BJ (cell line): ENCODE measurements around the gene ZNF608. TPM values are rescaled to one million over a fixed set of nuclear protein-coding genes. Genes with fewer than 3 reads are reported as not detected.

Experiments
- CTCF ChIA-PET: fragments of 350-600 bp; formaldehyde crosslinking; extraction: SDS; loops from one replicate; lab custom pipeline; 2021; ENCODE audit warnings: antibody characterized with exemption, inconsistent platforms; lab: Yijun Ruan, JAX
- POLR2A ChIA-PET: fragments of 300-600 bp; sonication (Branson Sonifier 250); formaldehyde crosslinking; extraction: SDS; loops from one replicate; lab custom pipeline; 2021; ENCODE audit warnings: antibody characterized with exemption; lab: Charles Lee
- DNase-seq: peaks from one replicate; pipeline ENCODE4 v3.0.0-alpha.2; 2011; ENCODE audit warnings: low read depth
- H3K27me3 ChIP-seq: 2 replicates; pipeline ENCODE4 v1.6.0; 2011; ENCODE audit warnings: low read length; ENCODE audit not compliant: control insufficient read depth, insufficient read depth
- H3K36me3 ChIP-seq: 2 replicates; pipeline ENCODE4 v1.5.1; 2011; ENCODE audit warnings: low read length; ENCODE audit not compliant: control insufficient read depth, insufficient read depth
- H3K4me3 ChIP-seq: 2 replicates; pipeline ENCODE4 v1.5.1; 2011; ENCODE audit warnings: low read depth, mild to moderate bottlenecking, control low read depth, low read length
- CTCF ChIP-seq: IDR thresholded peaks from 2 replicates; pipeline ENCODE4 v1.5.1; 2011; ENCODE audit warnings: low read depth, mild to moderate bottlenecking, control low read depth, inconsistent platforms, low read length, moderate library complexity; ENCODE audit not compliant: insufficient read depth
- polyA plus RNA-seq: library from polyadenylated mRNA; depleted of rRNA; stranded (reverse); fragments of >200 nt; gene quantifications from 2 replicates; pipeline ENCODE4 v1.2.3, GENCODE V29; 2011

ZNF608 gene
- polyA plus RNA-seq, 1 experiment, result 0.43 TPM

GRCh38 chr5:124701873-124702425, 44.5 kb downstream of the ZNF608 start:
- POLR2A ChIA-PET, result no interaction called here
- no peak for TF ChIP-seq CTCF
- H3K27me3 ChIP-seq, result no peaks in the 10 kb centered on the region; the same call in 1 of the 2 replicates
- no peak for DNase-seq
- no peak overlapping the region for H3K4me3 ChIP-seq
- H3K36me3 ChIP-seq, result no peaks in the 10 kb centered on the region
- CTCF ChIA-PET, result interaction anchor here (1.1 kb wide), 1 partner anchor 31 kb away, joined by 4 read pairs; no protein-coding TSS in a partner anchor

DNA sequence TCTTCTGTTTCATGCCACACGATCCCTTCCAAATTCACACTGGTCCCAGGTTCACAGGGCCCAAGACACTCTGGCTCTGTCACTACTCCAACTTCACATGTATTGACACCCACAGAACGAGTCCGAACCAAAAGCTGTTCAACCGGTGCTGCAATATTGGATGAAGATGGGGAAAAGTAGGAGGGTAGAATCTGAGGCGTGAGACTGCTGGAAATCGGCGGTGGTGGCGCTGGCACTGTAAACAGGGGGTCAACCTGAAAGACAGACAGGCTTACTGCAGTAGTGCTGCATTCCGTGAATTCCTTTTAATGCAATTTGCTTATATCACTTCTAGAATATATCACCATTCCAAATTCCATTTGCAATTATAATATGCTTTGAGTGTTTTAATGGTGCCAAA, 45.4 kb downstream of the ZNF608 start:
- no peak for TF ChIP-seq CTCF
- no peak for DNase-seq
- ChIA-PET CTCF (no interaction called here), POLR2A (no interaction called here)
- H3K27me3 ChIP-seq, result no peaks in the 10 kb centered on the region; the same call in 1 of the 2 replicates
- H3K36me3 ChIP-seq, result no peaks in the 10 kb centered on the region
- no peak overlapping the region for H3K4me3 ChIP-seq

DNA sequence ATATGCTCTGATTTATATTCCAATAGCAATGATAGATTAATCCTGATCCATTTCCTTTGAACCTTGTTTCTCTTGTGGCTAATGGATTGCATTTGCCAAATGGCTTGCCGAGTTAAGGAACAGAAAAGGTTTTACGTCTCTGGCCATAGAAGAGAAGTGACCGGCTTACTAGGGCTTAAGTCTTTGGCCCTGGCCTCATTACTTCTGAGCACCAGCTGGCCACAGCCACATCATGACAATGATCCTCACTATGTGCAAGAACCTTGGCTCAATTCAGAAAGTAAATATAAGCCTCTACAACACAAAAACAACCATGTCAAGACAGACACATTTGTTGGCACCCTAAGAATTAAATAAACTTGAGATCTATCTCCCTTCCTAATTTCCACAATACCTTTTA, 46.1 kb downstream of the ZNF608 start:
- TF ChIP-seq CTCF, result no peak
- ChIA-PET POLR2A (no interaction called here), CTCF (no interaction called here)
- DNase-seq, result no peak
- Histone ChIP-seq H3K27me3 (no peaks in the 10 kb centered on the region; the same call in 1 of the 2 replicates), H3K36me3 (no peaks in the 10 kb centered on the region), H3K4me3 (no peak overlapping the region)

- POLR2A ChIA-PET, result interaction anchor here (0.6 kb wide), 1 partner anchor 127 kb away, joined by 3 read pairs; no protein-coding TSS in a partner anchor
- no peak for TF ChIP-seq CTCF
- no peak overlapping the region for H3K4me3 ChIP-seq
- peak; percentile 21 for DNase-seq
- H3K36me3 ChIP-seq, result no peaks in the 10 kb centered on the region
- no peaks in the 10 kb centered on the region for H3K27me3 ChIP-seq
- CTCF ChIA-PET, result interaction anchor here (0.6 kb wide), 1 partner anchor 686 kb away, joined by 3 read pairs; no protein-coding TSS in a partner anchor
Measured at GRCh38 chr5:124698770-124699169, 47.7 kb downstream of the ZNF608 start.

DNA sequence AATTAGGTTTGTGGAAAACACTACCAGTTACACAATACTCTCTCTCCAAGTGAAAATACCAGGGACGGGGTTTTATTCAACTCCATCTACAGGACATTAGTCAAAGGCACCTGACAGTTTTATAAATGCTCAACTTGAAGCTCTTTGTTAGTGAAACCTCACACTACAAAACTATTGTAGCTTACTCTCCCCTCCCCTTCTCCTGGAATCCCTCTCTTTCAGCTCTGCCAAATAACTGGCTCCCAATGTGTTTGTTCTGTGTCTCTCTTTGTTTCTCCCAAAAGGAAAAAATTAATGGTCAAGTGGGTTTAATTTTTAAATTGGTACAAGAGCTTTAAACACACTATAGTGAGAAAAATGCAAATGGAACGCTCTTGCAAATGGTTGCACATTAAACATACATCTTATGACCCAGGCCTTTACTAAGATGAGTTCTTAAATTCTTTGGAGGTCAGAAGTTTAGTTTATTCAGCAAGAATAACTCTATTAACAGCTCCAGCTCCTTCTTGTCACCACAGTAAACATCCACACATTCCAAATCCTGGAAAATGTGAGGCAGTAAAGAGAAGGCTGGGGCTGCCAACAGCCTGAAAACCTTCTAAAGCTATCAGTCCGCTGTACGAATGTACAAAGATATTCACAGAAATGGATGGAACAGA, 48.4 kb downstream of the ZNF608 start:
- no peak for DNase-seq
- no peak for TF ChIP-seq CTCF
- POLR2A ChIA-PET, result no interaction called here
- H3K27me3 ChIP-seq, result no peaks in the 10 kb centered on the region
- H3K4me3 ChIP-seq, result no peak overlapping the region
- CTCF ChIA-PET, result no interaction called here
- H3K36me3 ChIP-seq, result no peaks in the 10 kb centered on the region
